ENCODE results near the gene KSR1. TPM values are rescaled to one million over a fixed set of nuclear protein-coding genes. Genes with fewer than 3 reads are reported as not detected.
A peak's percentile ranks its signal among the peaks of the same experiment; 100 is the strongest.

Gene KSR1
- total and polyA plus RNA-seq, 9 of the 15 experiments (the other 6 are each of a cell fraction or from before 2014, with no cell fraction given), result 1.4 to 51.7 (median 18.4) TPM

DNA sequence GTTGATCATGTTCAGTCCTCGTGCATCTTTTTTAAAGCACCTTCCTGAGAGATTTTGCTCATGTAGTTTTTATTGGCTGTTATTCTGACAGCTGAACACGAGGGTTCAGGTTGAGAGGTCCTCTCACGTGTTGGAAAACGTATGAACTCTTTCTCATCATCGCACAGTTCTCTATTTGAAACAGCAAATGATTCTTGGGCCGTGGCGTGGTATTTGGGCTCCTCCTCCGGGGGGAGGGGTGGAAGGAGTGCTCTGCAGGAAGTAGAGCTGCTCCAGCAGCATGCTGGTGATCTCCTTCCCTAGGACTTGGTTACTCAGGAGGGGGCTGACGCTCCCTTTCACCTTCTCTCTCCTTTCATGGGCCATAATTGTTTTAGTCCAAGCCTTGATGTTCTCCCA, 70.4 kb downstream of the KSR1 start (continued):
- no peak for TF ChIP-seq USF2 (CRISPR knock-in tag; IDR thresholded peaks at IDR 0.05)
- TF ChIP-seq ZNF311 (CRISPR knock-in tag; IDR thresholded peaks at IDR 0.05), result 0 out of 2 replicates have a peak, but pooled peaks have one; percentile 31
- TF ChIP-seq MCM7 (IDR thresholded peaks at IDR 0.05), result no peak
- TF ChIP-seq BCL6 (CRISPR knock-in tag; IDR thresholded peaks at IDR 0.05), result no peak
- no peak for TF ChIP-seq ZNF695 (CRISPR knock-in tag; IDR thresholded peaks at IDR 0.05)
- no peak for TF ChIP-seq SAP30 (IDR thresholded peaks at IDR 0.05; ENCODE audit: borderline replicate concordance, insufficient read depth, low read depth, low read length, poor library complexity, severe bottlenecking)
- peak; percentile 47; the same call in 1 of the 2 replicates for TF ChIP-seq CHD2 (IDR thresholded peaks at IDR 0.05; ENCODE audit: low read depth, low read length)
- no peak for TF ChIP-seq TEAD1 (CRISPR knock-in tag; IDR thresholded peaks at IDR 0.05)
- TF ChIP-seq ZNF133 (CRISPR knock-in tag; IDR thresholded peaks at IDR 0.05), result no peak
- TF ChIP-seq ATF7 (IDR thresholded peaks at IDR 0.05), result peak; percentile 69
- no peak for TF ChIP-seq ZNF408 (CRISPR knock-in tag; IDR thresholded peaks at IDR 0.05; ENCODE audit: low read depth)
- no peak for TF ChIP-seq GTF2A2 (tag; IDR thresholded peaks at IDR 0.05)
- TF ChIP-seq NRF1 (conservative IDR thresholded peaks at IDR 0.05 in 1 of 2, IDR thresholded peaks at IDR 0.05 in 1 of 2), result peak; percentile 45 to 58
- 0 out of 2 replicates have a peak, but pooled peaks have one; percentile 31 for TF ChIP-seq ESRRA (IDR thresholded peaks at IDR 0.05; ENCODE audit: borderline replicate concordance, low read depth)
- TF ChIP-seq BRD9 (IDR thresholded peaks at IDR 0.05; ENCODE audit: low read depth, partially characterized antibody), result no peak
- no peak for TF ChIP-seq ZFP1 (CRISPR knock-in tag; IDR thresholded peaks at IDR 0.05)
- no peak for TF ChIP-seq ZBTB8A (IDR thresholded peaks at IDR 0.05; ENCODE audit: partially characterized antibody)
- no peak for TF ChIP-seq CEBPB (tag; IDR thresholded peaks at IDR 0.05)
- no peak for TF ChIP-seq MCM3 (IDR thresholded peaks at IDR 0.05)
- no peak for TF ChIP-seq CREB5 (CRISPR knock-in tag; IDR thresholded peaks at IDR 0.05)
- TF ChIP-seq MAZ (CRISPR knock-in tag; conservative IDR thresholded peaks at IDR 0.05 in 1 of 2, IDR thresholded peaks at IDR 0.05 in 1 of 2), result peak; percentile 24 to 86; a peak in 3 of 4 replicates
- no peak for TF ChIP-seq HNRNPK (IDR thresholded peaks at IDR 0.05; ENCODE audit: low read depth, low read length, poor library complexity, severe bottlenecking)
- TF ChIP-seq, protein P1, sequence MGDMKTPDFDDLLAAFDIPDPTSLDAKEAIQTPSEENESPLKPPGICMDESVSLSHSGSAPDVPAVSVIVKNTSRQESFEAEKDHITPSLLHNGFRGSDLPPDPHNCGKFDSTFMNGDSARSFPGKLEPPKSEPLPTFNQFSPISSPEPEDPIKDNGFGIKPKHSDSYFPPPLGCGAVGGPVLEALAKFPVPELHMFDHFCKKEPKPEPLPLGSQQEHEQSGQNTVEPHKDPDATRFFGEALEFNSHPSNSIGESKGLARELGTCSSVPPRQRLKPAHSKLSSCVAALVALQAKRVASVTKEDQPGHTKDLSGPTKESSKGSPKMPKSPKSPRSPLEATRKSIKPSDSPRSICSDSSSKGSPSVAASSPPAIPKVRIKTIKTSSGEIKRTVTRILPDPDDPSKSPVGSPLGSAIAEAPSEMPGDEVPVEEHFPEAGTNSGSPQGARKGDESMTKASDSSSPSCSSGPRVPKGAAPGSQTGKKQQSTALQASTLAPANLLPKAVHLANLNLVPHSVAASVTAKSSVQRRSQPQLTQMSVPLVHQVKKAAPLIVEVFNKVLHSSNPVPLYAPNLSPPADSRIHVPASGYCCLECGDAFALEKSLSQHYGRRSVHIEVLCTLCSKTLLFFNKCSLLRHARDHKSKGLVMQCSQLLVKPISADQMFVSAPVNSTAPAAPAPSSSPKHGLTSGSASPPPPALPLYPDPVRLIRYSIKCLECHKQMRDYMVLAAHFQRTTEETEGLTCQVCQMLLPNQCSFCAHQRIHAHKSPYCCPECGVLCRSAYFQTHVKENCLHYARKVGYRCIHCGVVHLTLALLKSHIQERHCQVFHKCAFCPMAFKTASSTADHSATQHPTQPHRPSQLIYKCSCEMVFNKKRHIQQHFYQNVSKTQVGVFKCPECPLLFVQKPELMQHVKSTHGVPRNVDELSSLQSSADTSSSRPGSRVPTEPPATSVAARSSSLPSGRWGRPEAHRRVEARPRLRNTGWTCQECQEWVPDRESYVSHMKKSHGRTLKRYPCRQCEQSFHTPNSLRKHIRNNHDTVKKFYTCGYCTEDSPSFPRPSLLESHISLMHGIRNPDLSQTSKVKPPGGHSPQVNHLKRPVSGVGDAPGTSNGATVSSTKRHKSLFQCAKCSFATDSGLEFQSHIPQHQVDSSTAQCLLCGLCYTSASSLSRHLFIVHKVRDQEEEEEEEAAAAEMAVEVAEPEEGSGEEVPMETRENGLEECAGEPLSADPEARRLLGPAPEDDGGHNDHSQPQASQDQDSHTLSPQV (IDR thresholded peaks at IDR 0.05), result peak; percentile 74; the same call in 1 of the 2 replicates
- no peak for TF ChIP-seq SP1 (CRISPR knock-in tag; IDR thresholded peaks at IDR 0.05)
- TF ChIP-seq SLC30A9 (CRISPR knock-in tag; IDR thresholded peaks at IDR 0.05), result no peak
- TF ChIP-seq NBN (IDR thresholded peaks at IDR 0.05; ENCODE audit: low read depth), result 0 out of 2 replicates have a peak, but pooled peaks have one; percentile 75
